ENCODE results near the gene KRT8. TPM values are rescaled to one million over a fixed set of nuclear protein-coding genes. Genes with fewer than 3 reads are reported as not detected.

KRT8 gene
- total and polyA plus RNA-seq, 2 of the 13 experiments (the other 11 are each of a cell fraction or from before 2014, with no cell fraction given) = 498 to 718 TPM

- H3K4me1 ChIP-seq (ENCODE audit: insufficient read depth, low read length) = peaks cover 91% of the 10 kb centered on the region
- FAIRE-seq (no peak), DNase-seq (ENCODE audit: low spot score) (no peak), ATAC-seq (no peak)
- H3K9ac ChIP-seq (ENCODE audit: insufficient read depth, low read depth, low read length) = no peak overlapping the region
- H3K9me3 ChIP-seq (ENCODE audit: low read length) = no peaks in the 10 kb centered on the region
- POLR2A ChIA-PET = interaction anchor here (11.1 to 18.0 kb wide), 2 partner anchors 14 to 39 kb away, joined by 437 to 465 read pairs; partner anchors contain the start of gene KRT18
- H3K4me2 ChIP-seq (ENCODE audit: low read depth, low read length) = no peak overlapping the region
- WGBS (ENCODE audit: low lambda C conversion rate) = 93% methylated on average over 2 of the region's 2 CpGs
- H3K36me3 ChIP-seq (replicated peaks in 1 of 2; ENCODE audit: control insufficient read depth in 1 of 2, insufficient read depth in 2 of 2, low read length in 2 of 2) = no peaks in the 10 kb centered on the region
- H2AFZ ChIP-seq (ENCODE audit: low read length) = no peak overlapping the region
- no peaks in the 10 kb centered on the region; a peak in 1 of 5 replicates for H3K27me3 ChIP-seq (ENCODE audit: control insufficient read depth in 1 of 2, insufficient read depth in 2 of 2, low read length in 2 of 2)
- BruUV-seq (replicated peaks) = no TSS peak
- TF ChIP-seq MEF2D (CRISPR knock-in tag; IDR thresholded peaks at IDR 0.05) = no peak
- TF ChIP-seq KLF6 (CRISPR knock-in tag; IDR thresholded peaks at IDR 0.05) = no peak
- no peak for TF ChIP-seq BRF2 (CRISPR knock-in tag; IDR thresholded peaks at IDR 0.05)
- no peak for TF ChIP-seq SMYD3 (CRISPR knock-in tag; IDR thresholded peaks at IDR 0.05)
- no peak for TF ChIP-seq CENPBD1 (CRISPR knock-in tag; IDR thresholded peaks at IDR 0.05; ENCODE audit: borderline replicate concordance, low read depth)
- no peak for TF ChIP-seq RFX5 (IDR thresholded peaks at IDR 0.05; ENCODE audit: low read depth, low read length)
- no peak overlapping the region for H3K4me3 ChIP-seq (replicated peaks in 1 of 3; ENCODE audit: insufficient read depth in 1 of 3, low read depth in 2 of 3, low read length in 3 of 3)
- peaks cover 5% of the 10 kb centered on the region for H3K79me2 ChIP-seq (ENCODE audit: insufficient read depth, low read length)
- in situ Hi-C loops (cut with HindIII; ENCODE audit: extremely low pct_ligation_motif_present, low pct_unique_long_range_greater_than_20kb) = no loop called here
- intact Hi-C loops (cut with micrococcal nuclease; ENCODE audit: unreplicated experiment) = no loop called here
- H3K27ac ChIP-seq (ENCODE audit: extremely low read length, insufficient read depth, low read length) = no peak overlapping the region
- H4K20me1 ChIP-seq (ENCODE audit: insufficient read depth, low read length) = no peaks in the 10 kb centered on the region
- CTCF ChIA-PET (ENCODE audit: low intra/inter-chr PET ratio, low total read pairs) = no interaction called here
Measured at GRCh38 chr12:52909331-52909730, 4.5 kb upstream of the KRT8 start.
